Adrenal gland (tissue), 5 donors: ENCODE measurements around the gene KLHL9.

Source experiments
- POLR2A ChIP-seq, 2 donors: fragments of 450-650 bp; IDR thresholded peaks; one replicate each; pipeline ENCODE4 v1.6.1; 2017; ENCODE audit warnings: antibody characterized with exemption in 2 of 2, mild to moderate bottlenecking in 2 of 2, moderate library complexity in 1 of 2
- TF ChIP-seq, protein P1 (sequence below), 6 experiments: fragments of 450-650 bp in 4 of 6; fragments of 200-600 bp in 2 of 6; sonication (generic) in 1 of 6; IDR thresholded peaks; 1 replicate in 5 of 6; 2 replicates in 1 of 6; pipeline versions ENCODE4 v1.5.1 to v1.8.0; 2016 to 2021; ENCODE audit warnings: antibody characterized with exemption in 6 of 6, mild to moderate bottlenecking in 2 of 6, moderate library complexity in 1 of 6
- donor health status: DM: no; HTN: no; CAD: no.

- TF ChIP-seq, protein P1, sequence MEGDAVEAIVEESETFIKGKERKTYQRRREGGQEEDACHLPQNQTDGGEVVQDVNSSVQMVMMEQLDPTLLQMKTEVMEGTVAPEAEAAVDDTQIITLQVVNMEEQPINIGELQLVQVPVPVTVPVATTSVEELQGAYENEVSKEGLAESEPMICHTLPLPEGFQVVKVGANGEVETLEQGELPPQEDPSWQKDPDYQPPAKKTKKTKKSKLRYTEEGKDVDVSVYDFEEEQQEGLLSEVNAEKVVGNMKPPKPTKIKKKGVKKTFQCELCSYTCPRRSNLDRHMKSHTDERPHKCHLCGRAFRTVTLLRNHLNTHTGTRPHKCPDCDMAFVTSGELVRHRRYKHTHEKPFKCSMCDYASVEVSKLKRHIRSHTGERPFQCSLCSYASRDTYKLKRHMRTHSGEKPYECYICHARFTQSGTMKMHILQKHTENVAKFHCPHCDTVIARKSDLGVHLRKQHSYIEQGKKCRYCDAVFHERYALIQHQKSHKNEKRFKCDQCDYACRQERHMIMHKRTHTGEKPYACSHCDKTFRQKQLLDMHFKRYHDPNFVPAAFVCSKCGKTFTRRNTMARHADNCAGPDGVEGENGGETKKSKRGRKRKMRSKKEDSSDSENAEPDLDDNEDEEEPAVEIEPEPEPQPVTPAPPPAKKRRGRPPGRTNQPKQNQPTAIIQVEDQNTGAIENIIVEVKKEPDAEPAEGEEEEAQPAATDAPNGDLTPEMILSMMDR (IDR thresholded peaks at IDR 0.05) = no peak
- TF ChIP-seq POLR2A (IDR thresholded peaks at IDR 0.05) = no peak
Measured at GRCh38 chr9:21333226-21333625, 2.0 kb downstream of the KLHL9 start.
